Measurements from ENCODE around the gene PRPF38B.

PRPF38B gene

DNA sequence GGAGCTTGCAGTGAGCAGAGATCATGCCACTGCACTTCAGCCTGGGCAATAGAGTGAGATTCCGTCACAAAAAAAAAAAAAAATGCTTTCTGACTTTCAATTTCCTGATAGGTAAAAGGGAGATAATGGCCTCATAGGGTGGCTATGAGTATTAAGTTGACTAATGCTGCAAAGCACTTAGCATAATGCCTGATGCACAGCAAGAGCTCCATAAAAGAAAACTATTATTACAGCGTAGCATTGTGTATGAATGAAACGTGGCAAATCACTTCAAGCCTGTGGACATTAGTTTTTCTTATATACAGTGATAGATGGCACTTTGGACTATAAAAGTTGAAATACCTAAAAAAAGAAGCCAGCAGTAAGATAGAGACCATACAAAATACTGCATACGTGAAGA, 37.4 kb downstream of the PRPF38B start:
- H3K4me3 ChIP-seq (ENCODE audit: low read depth, low read length) = no peak overlapping the region
- no peak for DNase-seq (ENCODE audit: low read depth)
- TF ChIP-seq, protein P1, sequence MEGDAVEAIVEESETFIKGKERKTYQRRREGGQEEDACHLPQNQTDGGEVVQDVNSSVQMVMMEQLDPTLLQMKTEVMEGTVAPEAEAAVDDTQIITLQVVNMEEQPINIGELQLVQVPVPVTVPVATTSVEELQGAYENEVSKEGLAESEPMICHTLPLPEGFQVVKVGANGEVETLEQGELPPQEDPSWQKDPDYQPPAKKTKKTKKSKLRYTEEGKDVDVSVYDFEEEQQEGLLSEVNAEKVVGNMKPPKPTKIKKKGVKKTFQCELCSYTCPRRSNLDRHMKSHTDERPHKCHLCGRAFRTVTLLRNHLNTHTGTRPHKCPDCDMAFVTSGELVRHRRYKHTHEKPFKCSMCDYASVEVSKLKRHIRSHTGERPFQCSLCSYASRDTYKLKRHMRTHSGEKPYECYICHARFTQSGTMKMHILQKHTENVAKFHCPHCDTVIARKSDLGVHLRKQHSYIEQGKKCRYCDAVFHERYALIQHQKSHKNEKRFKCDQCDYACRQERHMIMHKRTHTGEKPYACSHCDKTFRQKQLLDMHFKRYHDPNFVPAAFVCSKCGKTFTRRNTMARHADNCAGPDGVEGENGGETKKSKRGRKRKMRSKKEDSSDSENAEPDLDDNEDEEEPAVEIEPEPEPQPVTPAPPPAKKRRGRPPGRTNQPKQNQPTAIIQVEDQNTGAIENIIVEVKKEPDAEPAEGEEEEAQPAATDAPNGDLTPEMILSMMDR (IDR thresholded peaks at IDR 0.05; ENCODE audit: insufficient read depth, low read depth, low read length, missing control alignments) = no peak

DNA sequence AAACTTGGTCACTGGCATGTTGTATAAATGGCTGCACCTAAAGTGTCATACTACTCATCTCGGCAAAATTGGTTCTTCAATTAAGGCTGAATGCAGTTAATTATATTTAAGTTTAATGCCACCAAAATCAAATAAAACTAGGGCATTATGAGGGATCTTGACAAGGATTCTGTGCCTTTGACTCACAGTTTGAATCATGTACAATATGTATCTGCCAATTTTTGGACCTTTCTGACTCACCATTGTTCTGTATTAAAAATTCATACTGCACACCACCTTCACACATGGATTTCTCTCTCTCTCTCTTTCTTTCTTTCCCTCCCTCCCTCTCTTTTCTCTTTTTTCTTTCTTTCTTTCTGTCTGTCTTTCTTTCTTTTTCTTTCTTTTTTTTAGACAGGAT, 40.3 kb downstream of the PRPF38B start:
- H3K4me3 ChIP-seq (ENCODE audit: low read depth, low read length) = no peak overlapping the region
- no peak for DNase-seq (ENCODE audit: low read depth)
- TF ChIP-seq, protein P1 (IDR thresholded peaks at IDR 0.05; ENCODE audit: insufficient read depth, low read depth, low read length, missing control alignments) = no peak

DNA sequence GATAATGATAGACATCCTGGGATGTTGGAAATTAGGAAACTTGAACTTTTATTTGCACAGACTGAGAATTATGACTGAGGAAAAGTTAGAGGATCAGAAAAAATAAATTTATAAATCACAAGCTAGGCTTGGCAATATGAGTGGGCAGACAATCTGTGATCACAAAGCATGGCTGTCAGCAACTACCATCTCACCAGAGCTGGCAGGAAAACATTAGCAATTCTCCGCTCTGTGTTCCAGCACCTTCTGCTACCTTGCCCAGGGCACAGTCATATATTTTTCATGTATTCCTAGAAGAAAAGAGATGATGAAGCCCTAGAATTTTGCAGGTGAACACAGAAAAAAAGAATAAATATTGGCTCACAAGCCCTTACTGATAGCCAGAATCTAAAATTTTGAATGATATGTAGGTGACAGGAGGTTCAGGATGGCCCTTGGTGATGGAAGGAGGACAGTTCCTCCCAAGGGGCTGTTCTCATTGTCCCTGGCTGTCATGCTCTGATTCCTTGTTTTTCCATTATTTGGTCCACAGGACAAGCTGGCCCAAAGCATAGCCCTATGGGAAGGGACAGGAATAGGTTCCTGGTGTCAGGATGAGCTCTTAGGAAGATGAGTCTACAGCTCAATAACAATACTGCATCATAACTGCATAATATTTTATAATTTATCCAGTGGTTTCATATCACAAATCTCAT, 42.2 kb downstream of the PRPF38B start:
- TF ChIP-seq, protein P1 (IDR thresholded peaks at IDR 0.05; ENCODE audit: insufficient read depth, low read depth, low read length, missing control alignments) = no peak
- DNase-seq (ENCODE audit: low read depth) = no peak
- no peak overlapping the region for H3K4me3 ChIP-seq (ENCODE audit: low read depth, low read length)

DNA sequence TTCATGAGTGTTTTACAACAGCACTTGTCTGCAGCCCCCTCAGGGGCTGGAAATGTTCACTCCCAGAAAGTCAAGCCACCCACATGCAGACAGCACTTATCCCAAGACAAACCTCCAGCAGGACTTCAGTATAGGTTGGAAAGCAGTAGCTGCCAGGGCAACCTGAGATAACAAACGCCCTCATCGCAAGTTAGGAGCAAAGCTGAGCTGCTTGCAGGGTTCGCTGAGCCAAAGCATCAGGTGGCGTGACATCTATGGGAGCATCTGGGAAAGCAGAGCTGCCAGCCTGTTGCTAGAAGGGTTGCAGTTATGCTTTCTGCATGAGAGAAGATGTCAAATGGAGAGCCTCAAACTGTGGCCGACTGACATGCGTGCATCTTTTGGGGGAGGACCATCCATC, 50.1 kb downstream of the PRPF38B start:
- H3K4me3 ChIP-seq (ENCODE audit: low read depth, low read length) = no peak overlapping the region
- TF ChIP-seq, protein P1 (IDR thresholded peaks at IDR 0.05; ENCODE audit: insufficient read depth, low read depth, low read length, missing control alignments) = no peak
- no peak for DNase-seq (ENCODE audit: low read depth)

DNA sequence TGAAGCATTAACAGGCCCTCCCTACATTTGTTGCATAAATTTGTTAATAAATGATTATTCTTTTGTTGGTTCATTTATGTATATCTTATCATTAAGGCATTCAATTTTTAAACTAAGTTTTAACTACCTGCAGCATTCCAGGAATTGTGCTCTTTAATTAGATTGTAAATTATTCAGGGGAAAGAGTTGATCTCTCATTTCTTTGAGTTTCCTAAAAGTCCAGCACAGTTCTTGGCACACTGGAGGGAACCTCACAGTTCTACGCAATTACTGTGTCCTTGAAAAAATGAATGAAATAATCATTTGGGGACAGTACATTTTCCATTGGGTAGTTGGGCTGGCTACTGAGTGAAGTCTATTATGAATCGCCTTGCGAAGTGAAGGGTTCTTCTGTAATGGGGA, 53.9 kb downstream of the PRPF38B start:
- TF ChIP-seq, protein P1 (IDR thresholded peaks at IDR 0.05; ENCODE audit: insufficient read depth, low read depth, low read length, missing control alignments) = no peak
- no peak overlapping the region; the same call in 1 of the 2 replicates for H3K4me3 ChIP-seq (ENCODE audit: low read depth, low read length)
- DNase-seq (ENCODE audit: low read depth) = no peak

DNA sequence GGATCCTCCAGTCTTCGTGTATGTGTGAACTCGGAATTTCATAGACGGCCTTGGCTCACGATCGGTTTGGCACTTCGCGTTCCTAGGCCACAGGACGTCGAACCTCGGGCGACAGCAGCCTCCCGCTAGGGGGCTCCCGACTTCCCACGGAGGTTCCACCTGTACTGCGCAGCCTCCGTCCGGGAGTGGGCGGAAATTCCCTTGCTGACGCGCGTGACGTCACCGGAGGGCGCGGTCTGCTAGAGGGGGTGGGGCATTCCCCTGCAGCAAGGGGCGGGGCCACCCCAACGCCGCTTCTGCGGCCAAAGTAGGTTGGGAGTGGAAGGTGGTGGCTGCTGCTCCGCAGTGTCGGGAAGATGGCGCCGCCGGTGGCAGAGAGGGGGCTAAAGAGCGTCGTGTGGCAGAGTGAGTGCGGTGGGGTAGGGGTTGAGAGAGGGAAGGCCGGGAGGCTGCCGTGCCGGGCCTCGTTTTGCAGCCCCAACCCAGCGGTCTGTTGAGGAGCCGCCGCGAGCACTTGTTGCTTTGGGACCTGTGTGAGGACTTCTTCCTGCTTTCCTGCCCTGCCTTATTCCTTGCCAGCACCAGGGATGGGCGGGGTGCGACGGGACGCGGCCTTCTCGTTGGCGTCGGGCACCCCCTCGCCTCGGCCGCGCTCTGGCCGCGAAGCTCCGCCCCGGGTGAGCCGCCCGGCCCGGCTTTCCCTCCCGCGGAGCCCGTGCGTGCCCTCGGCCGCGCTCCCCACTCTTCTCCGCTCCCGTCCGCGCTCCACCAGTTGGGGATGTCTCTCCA, 54.5 kb downstream of the PRPF38B start, which contains the start of gene STXBP3:
TSS of gene STXBP3 (plus strand) at position 293 of the 789 bp plus-strand sequence. CDS start at position 357, 64 bp downstream.
- TF ChIP-seq, protein P1 (IDR thresholded peaks at IDR 0.05; ENCODE audit: insufficient read depth, low read depth, low read length, missing control alignments) = peak; percentile 99
- peak; percentile 99 for DNase-seq (ENCODE audit: low read depth)
- peak within 1 kb of the TSS; percentile 66 for H3K4me3 ChIP-seq (ENCODE audit: low read depth, low read length)

Data from GM12865 (cell line).